ENCODE data around the gene LBHD1. TPM values are rescaled to one million over a fixed set of nuclear protein-coding genes. Genes with fewer than 3 reads are reported as not detected.

The LBHD1 gene
- total and polyA plus RNA-seq, 2 of the 13 experiments (the other 11 are each of a cell fraction or from before 2014, with no cell fraction given), result 3.2 to 3.7 TPM

- Histone ChIP-seq H3K9ac (ENCODE audit: insufficient read depth, low read depth, low read length) (peak overlapping the region; percentile 91), H3K36me3 (replicated peaks in 1 of 2; ENCODE audit: control insufficient read depth in 1 of 2, insufficient read depth in 2 of 2, low read length in 2 of 2) (peaks cover 0 to 15% of the 10 kb centered on the region in 2 experiments; a peak in 2 of 5 replicates), H2AFZ (ENCODE audit: low read length) (no peak overlapping the region), H3K4me2 (ENCODE audit: low read depth, low read length) (peak overlapping the region; percentile 85), H3K79me2 (ENCODE audit: insufficient read depth, low read length) (peaks cover 42% of the 10 kb centered on the region), H3K27me3 (ENCODE audit: control insufficient read depth in 1 of 2, insufficient read depth in 2 of 2, low read length in 2 of 2) (no peaks in the 10 kb centered on the region; a peak in 1 of 5 replicates), H3K9me3 (ENCODE audit: low read length) (no peaks in the 10 kb centered on the region), H3K4me3 (replicated peaks in 1 of 3; ENCODE audit: insufficient read depth in 1 of 3, low read depth in 2 of 3, low read length in 3 of 3) (peak overlapping the region; percentile 69 to 97 (median 91)), H3K4me1 (ENCODE audit: insufficient read depth, low read length) (peaks cover 57% of the 10 kb centered on the region), H4K20me1 (ENCODE audit: insufficient read depth, low read length) (no peaks in the 10 kb centered on the region; the same call in none of the 2 replicates), H3K27ac (ENCODE audit: extremely low read length, insufficient read depth, low read length) (peak overlapping the region; percentile 84)
- intact Hi-C loops (cut with micrococcal nuclease; ENCODE audit: unreplicated experiment) (no loop called here), in situ Hi-C loops (cut with HindIII; ENCODE audit: extremely low pct_ligation_motif_present, low pct_unique_long_range_greater_than_20kb) (no loop called here)
- no peak for FAIRE-seq
- peak; percentile 1 for ATAC-seq
- no peak for DNase-seq (ENCODE audit: low spot score)
- POLR2A ChIA-PET, result interaction anchor here (0.8 to 6.6 kb wide), 23 partner anchors 9 to 175 kb away, joined by 3 to 186 read pairs (median 24); partner anchors contain the start of genes B3GAT3, EEF1G, GANAB and HNRNPUL2
- CTCF ChIA-PET (ENCODE audit: low intra/inter-chr PET ratio, low total read pairs), result no interaction called here
- 28% methylated on average over 4 of the region's 16 CpGs for WGBS (ENCODE audit: low lambda C conversion rate)
- no TSS peak for BruUV-seq (replicated peaks)
- TF ChIP-seq ZNF530 (CRISPR knock-in tag; IDR thresholded peaks at IDR 0.05; ENCODE audit: low read depth), result no peak
- TF ChIP-seq HDAC6 (IDR thresholded peaks at IDR 0.05; ENCODE audit: low read depth, low read length), result no peak
- TF ChIP-seq ZNF589 (CRISPR knock-in tag; conservative IDR thresholded peaks at IDR 0.05), result no peak
- no peak for TF ChIP-seq ZNF317 (CRISPR knock-in tag; IDR thresholded peaks at IDR 0.05)
- TF ChIP-seq NFYB (CRISPR knock-in tag; IDR thresholded peaks at IDR 0.05), result no peak
- TF ChIP-seq ZNF83 (CRISPR knock-in tag; IDR thresholded peaks at IDR 0.05; ENCODE audit: borderline replicate concordance), result no peak
- no peak for TF ChIP-seq SYNCRIP (IDR thresholded peaks at IDR 0.05; ENCODE audit: insufficient read depth, low read depth, low read length)
- no peak for TF ChIP-seq LRRFIP1 (CRISPR knock-in tag; conservative IDR thresholded peaks at IDR 0.05)
- TF ChIP-seq ZNF891 (CRISPR knock-in tag; IDR thresholded peaks at IDR 0.05), result peak; percentile 60; the same call in 1 of the 2 replicates
- TF ChIP-seq, protein P1, sequence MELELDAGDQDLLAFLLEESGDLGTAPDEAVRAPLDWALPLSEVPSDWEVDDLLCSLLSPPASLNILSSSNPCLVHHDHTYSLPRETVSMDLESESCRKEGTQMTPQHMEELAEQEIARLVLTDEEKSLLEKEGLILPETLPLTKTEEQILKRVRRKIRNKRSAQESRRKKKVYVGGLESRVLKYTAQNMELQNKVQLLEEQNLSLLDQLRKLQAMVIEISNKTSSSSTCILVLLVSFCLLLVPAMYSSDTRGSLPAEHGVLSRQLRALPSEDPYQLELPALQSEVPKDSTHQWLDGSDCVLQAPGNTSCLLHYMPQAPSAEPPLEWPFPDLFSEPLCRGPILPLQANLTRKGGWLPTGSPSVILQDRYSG (CRISPR knock-in tag; IDR thresholded peaks at IDR 0.05), result no peak
- no peak for TF ChIP-seq BCLAF1 (IDR thresholded peaks at IDR 0.05)
- no peak for TF ChIP-seq ZFP36L1 (CRISPR knock-in tag; IDR thresholded peaks at IDR 0.05)
- no peak for TF ChIP-seq ISL2 (CRISPR knock-in tag; IDR thresholded peaks at IDR 0.05)
- TF ChIP-seq ZNF496 (CRISPR knock-in tag; IDR thresholded peaks at IDR 0.05; ENCODE audit: insufficient replicate concordance), result no peak
- peak; percentile 43 for TF ChIP-seq SRSF1 (optimal IDR thresholded peaks at IDR 0.05; ENCODE audit: low read depth, low read length)
- TF ChIP-seq XRCC5 (optimal IDR thresholded peaks at IDR 0.05; ENCODE audit: low read length), result no peak
- no peak for TF ChIP-seq U2AF1 (optimal IDR thresholded peaks at IDR 0.05; ENCODE audit: low read depth, low read length)
- no peak for TF ChIP-seq ZNF556 (CRISPR knock-in tag; IDR thresholded peaks at IDR 0.05; ENCODE audit: borderline replicate concordance)
Measured at GRCh38 chr11:62666259-62666926, 5.7 kb downstream of the LBHD1 start.

Measured in HepG2 (cell line).